ENCODE results near the gene EPB41L4B. TPM values are rescaled to one million over a fixed set of nuclear protein-coding genes. Genes with fewer than 3 reads are reported as not detected.
A peak's percentile ranks its signal among the peaks of the same experiment; 100 is the strongest.

The EPB41L4B gene
- total and polyA plus RNA-seq, 2 donors (not counting 1 experiment from before 2014, with no cell fraction given): 0.56 to 2.8 TPM

- H3K4me3 ChIP-seq (replicated peaks in 1 of 4; ENCODE audit: control extremely low read depth in 1 of 4, insufficient read depth in 1 of 4, low read depth in 3 of 4, low read length in 4 of 4): no peak overlapping the region
- no peaks in the 10 kb centered on the region for H3K79me2 ChIP-seq (ENCODE audit: control insufficient read depth, insufficient read depth, low read length)
- no peaks in the 10 kb centered on the region for H3K36me3 ChIP-seq (ENCODE audit: control insufficient read depth, insufficient read depth, low read length)
- no peak for DNase-seq (ENCODE audit: low read depth in 2 of 2)
- no peak overlapping the region for H3K4me2 ChIP-seq (ENCODE audit: extremely low read depth, insufficient read depth, low read length)
- peaks cover 27% of the 10 kb centered on the region for H3K27me3 ChIP-seq (ENCODE audit: control insufficient read depth, insufficient read depth, low read length)
- no peaks in the 10 kb centered on the region for H4K20me1 ChIP-seq (ENCODE audit: control insufficient read depth, extremely low read depth, insufficient read depth, low read length)
- TF ChIP-seq CTCF (conservative IDR thresholded peaks at IDR 0.05 in 1 of 2, IDR thresholded peaks at IDR 0.05 in 1 of 2; ENCODE audit: low read depth in 1 of 2, low read length in 2 of 2) (no peak), EZH2 (IDR thresholded peaks at IDR 0.05; ENCODE audit: low read length, missing control alignments) (no peak)
- no peak overlapping the region for H3K27ac ChIP-seq (ENCODE audit: insufficient read depth, low read length)
- H3K9me3 ChIP-seq (ENCODE audit: control insufficient read depth, insufficient read depth, low read depth, low read length): no peaks in the 10 kb centered on the region
- no peaks in the 10 kb centered on the region for H3K4me1 ChIP-seq (ENCODE audit: control insufficient read depth, extremely low read depth, insufficient read depth, low read length)
- H3K9ac ChIP-seq (ENCODE audit: insufficient read depth, low read length): no peak overlapping the region
- H2AFZ ChIP-seq (ENCODE audit: low read length): no peak overlapping the region
Measured at GRCh38 chr9:109168170-109168569, 152.7 kb downstream of the EPB41L4B start.

- H3K9me3 ChIP-seq (ENCODE audit: control insufficient read depth, insufficient read depth, low read depth, low read length): no peaks in the 10 kb centered on the region
- no peak overlapping the region for H3K27ac ChIP-seq (ENCODE audit: insufficient read depth, low read length)
- H3K27me3 ChIP-seq (ENCODE audit: control insufficient read depth, insufficient read depth, low read length): peaks cover 32% of the 10 kb centered on the region
- no peaks in the 10 kb centered on the region for H4K20me1 ChIP-seq (ENCODE audit: control insufficient read depth, extremely low read depth, insufficient read depth, low read length)
- no peaks in the 10 kb centered on the region for H3K36me3 ChIP-seq (ENCODE audit: control insufficient read depth, insufficient read depth, low read length)
- no peak overlapping the region for H3K4me3 ChIP-seq (replicated peaks in 1 of 4; ENCODE audit: control extremely low read depth in 1 of 4, insufficient read depth in 1 of 4, low read depth in 3 of 4, low read length in 4 of 4)
- H3K4me2 ChIP-seq (ENCODE audit: extremely low read depth, insufficient read depth, low read length): no peak overlapping the region
- no peak overlapping the region for H2AFZ ChIP-seq (ENCODE audit: low read length)
- H3K79me2 ChIP-seq (ENCODE audit: control insufficient read depth, insufficient read depth, low read length): no peaks in the 10 kb centered on the region
- no peak overlapping the region for H3K9ac ChIP-seq (ENCODE audit: insufficient read depth, low read length)
- H3K4me1 ChIP-seq (ENCODE audit: control insufficient read depth, extremely low read depth, insufficient read depth, low read length): no peaks in the 10 kb centered on the region
- no peak for TF ChIP-seq CTCF (conservative IDR thresholded peaks at IDR 0.05 in 1 of 2, IDR thresholded peaks at IDR 0.05 in 1 of 2; ENCODE audit: low read depth in 1 of 2, low read length in 2 of 2)
- no peak for DNase-seq (ENCODE audit: low read depth in 2 of 2)
Measured at GRCh38 chr9:109167716-109168115, 153.1 kb downstream of the EPB41L4B start.

GRCh38 chr9:109166771-109167601 lies 153.9 kb downstream of the EPB41L4B start, which contains the start of gene FRRS1L:
TSS of gene FRRS1L (minus strand) at chr9:109167249. CDS start at chr9:109167138, 111 bp downstream.
- Histone ChIP-seq H3K9me3 (ENCODE audit: control insufficient read depth, insufficient read depth, low read depth, low read length) (no peaks in the 10 kb centered on the region), H3K36me3 (ENCODE audit: control insufficient read depth, insufficient read depth, low read length) (no peaks in the 10 kb centered on the region), H3K27me3 (ENCODE audit: control insufficient read depth, insufficient read depth, low read length) (peaks cover 33% of the 10 kb centered on the region), H2AFZ (ENCODE audit: low read length) (no peak within 1 kb of the TSS), H3K4me1 (ENCODE audit: control insufficient read depth, extremely low read depth, insufficient read depth, low read length) (no peaks in the 10 kb centered on the region), H3K4me3 (replicated peaks in 1 of 4; ENCODE audit: control extremely low read depth in 1 of 4, insufficient read depth in 1 of 4, low read depth in 3 of 4, low read length in 4 of 4) (peak within 1 kb of the TSS in 1 of 4 experiments; percentile 11), H3K27ac (ENCODE audit: insufficient read depth, low read length) (no peak within 1 kb of the TSS), H3K9ac (ENCODE audit: insufficient read depth, low read length) (no peak within 1 kb of the TSS), H4K20me1 (ENCODE audit: control insufficient read depth, extremely low read depth, insufficient read depth, low read length) (no peaks in the 10 kb centered on the region), H3K79me2 (ENCODE audit: control insufficient read depth, insufficient read depth, low read length) (no peaks in the 10 kb centered on the region), H3K4me2 (ENCODE audit: extremely low read depth, insufficient read depth, low read length) (no peak within 1 kb of the TSS)
- DNase-seq (ENCODE audit: low read depth in 2 of 2): peak in 1 of 2 donors; percentile 10
- no peak for TF ChIP-seq CTCF (conservative IDR thresholded peaks at IDR 0.05 in 1 of 2, IDR thresholded peaks at IDR 0.05 in 1 of 2; ENCODE audit: low read depth in 1 of 2, low read length in 2 of 2)
- TF ChIP-seq EZH2 (IDR thresholded peaks at IDR 0.05; ENCODE audit: low read length, missing control alignments): peak; percentile 74
